GM13976 (cell line): ENCODE data around the gene TSTD1.

ENCODE experiments used
- DNase-seq: peaks from one replicate; pipeline ENCODE4 v3.0.0; 2012; ENCODE audit warnings: low spot score
- in situ Hi-C: fragments of 300-500 bp; cut with MboI; formaldehyde crosslinking; loops from one replicate; pipeline ENCODE4 v1.12.0; 2022; ENCODE audit warnings: low sequenced_read_pairs, mixed read lengths, inconsistent platforms; ENCODE audit not compliant: unreplicated experiment
- TF ChIP-seq, protein P1 (sequence below): IDR thresholded peaks from 2 replicates; pipeline ENCODE4 v1.5.1; 2012; ENCODE audit warnings: borderline replicate concordance, mild to moderate bottlenecking; ENCODE audit not compliant: insufficient read depth; ENCODE audit errors: extremely low read depth, missing control alignments, control extremely low read depth

Gene TSTD1

DNA sequence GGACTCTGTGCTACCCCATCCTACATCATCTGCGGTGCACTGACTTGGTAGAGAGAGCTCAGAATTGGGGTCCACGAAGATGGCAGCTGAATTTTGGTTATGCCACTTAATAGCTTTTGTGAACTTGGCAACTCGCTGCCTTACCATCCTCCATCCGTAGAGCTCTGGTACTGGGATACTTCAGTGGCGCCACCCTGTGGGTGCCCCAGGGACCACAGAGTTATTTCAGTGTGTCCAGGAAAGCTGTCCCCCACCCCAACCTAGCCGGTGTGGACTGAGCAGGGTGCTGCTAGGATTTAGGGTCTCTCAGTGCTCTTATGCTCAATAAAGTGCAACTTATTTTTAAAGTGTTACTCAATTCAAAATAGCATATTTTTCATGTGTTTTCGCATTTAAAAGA lies 16.0 kb upstream of the TSTD1 start:
- no peak for DNase-seq
- TF ChIP-seq, protein P1, sequence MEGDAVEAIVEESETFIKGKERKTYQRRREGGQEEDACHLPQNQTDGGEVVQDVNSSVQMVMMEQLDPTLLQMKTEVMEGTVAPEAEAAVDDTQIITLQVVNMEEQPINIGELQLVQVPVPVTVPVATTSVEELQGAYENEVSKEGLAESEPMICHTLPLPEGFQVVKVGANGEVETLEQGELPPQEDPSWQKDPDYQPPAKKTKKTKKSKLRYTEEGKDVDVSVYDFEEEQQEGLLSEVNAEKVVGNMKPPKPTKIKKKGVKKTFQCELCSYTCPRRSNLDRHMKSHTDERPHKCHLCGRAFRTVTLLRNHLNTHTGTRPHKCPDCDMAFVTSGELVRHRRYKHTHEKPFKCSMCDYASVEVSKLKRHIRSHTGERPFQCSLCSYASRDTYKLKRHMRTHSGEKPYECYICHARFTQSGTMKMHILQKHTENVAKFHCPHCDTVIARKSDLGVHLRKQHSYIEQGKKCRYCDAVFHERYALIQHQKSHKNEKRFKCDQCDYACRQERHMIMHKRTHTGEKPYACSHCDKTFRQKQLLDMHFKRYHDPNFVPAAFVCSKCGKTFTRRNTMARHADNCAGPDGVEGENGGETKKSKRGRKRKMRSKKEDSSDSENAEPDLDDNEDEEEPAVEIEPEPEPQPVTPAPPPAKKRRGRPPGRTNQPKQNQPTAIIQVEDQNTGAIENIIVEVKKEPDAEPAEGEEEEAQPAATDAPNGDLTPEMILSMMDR = no peak
- in situ Hi-C loops = no loop called here

DNA sequence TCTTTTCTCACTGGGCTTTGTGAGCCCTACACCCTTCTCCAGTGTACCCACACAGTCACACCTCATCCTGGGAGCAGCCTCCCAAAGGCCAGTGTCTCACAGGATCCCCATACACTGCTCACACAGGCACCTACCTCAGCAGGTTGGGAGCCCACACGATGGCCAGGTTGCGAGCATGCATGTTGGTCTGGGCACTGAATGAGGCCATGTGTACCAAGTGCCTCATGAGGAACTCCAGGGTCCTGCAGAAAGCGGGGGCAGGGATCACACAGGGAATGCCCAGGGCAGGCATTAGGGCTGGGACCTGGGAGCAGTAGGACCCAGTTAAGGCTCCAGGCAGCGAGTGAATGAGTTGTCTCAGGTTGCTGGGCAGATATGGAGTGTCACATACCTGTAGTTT lies 15.5 kb upstream of the TSTD1 start:
- TF ChIP-seq, protein P1 = no peak
- in situ Hi-C loops = no loop called here
- no peak for DNase-seq

GRCh38 chr1:161052899-161053298 lies 14.1 kb upstream of the TSTD1 start:
- in situ Hi-C loops = no loop called here
- TF ChIP-seq, protein P1 = no peak
- no peak for DNase-seq

DNA sequence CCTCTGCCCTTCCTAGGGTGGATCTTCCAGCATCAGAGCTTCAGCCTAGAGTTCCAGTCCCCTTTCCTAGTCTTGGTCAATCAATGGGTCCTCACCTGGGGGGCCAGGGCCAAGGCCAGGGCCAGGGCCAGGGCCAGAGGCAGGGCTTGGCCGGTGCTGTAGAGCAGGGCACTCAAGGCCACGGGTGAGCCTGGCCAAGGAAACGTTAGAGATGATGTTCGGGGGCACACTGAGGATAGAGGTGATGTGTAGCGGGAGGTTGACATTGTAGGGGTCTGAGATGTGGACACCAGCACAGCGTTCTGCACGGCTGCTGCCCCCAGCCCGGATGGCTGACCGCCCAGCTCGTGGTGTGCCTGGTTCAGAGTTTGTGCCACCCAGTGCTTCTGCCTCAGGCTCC lies 12.5 kb upstream of the TSTD1 start:
- TF ChIP-seq, protein P1 = no peak
- in situ Hi-C loops = no loop called here
- no peak for DNase-seq

DNA sequence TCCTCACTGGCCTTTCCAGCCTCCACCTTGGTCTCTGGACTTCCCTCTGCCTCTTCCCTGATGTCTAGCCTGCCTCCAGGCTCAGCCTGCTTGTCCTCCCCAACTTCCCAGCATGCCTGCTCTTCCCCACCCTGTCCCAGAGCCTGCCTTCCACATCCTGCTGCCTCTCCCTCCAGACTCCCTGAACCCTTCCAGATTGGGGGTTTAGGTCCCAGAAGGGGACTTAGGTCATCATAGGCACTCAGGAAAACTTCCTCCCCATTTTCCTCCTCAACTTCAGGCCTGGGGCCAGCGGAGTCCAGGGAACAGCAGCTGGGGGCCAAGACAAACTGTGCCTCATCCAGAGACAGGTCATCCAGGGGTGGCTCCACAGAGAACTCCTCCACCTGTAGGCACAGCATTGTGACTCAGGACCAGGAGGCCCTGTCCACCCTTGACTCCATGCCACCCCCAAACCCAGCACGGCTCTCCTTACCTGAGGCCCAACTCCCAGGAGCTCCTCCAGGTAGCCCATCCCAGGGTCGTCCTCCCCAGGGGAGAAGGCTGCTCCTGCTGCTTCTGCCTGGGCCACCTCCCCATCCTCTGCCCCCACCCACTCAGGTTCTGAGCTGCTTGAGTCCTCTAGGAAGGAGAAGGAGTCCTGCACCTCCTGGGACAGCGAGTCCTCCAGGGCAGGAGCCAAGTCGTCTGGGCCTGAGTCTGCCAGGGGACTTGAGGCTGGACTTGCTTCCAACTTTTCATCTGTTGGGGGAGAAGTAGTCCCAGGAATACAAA lies 10.4 kb upstream of the TSTD1 start:
- TF ChIP-seq, protein P1 = no peak
- no peak for DNase-seq
- in situ Hi-C loops = no loop called here

- in situ Hi-C loops = no loop called here
- TF ChIP-seq, protein P1 = no peak
- DNase-seq = no peak
Observed at GRCh38 chr1:161047436-161048420, 9.0 kb upstream of the TSTD1 start.
